Lower lobe of right lung (tissue), 2 donors: ENCODE data around the gene USP37. TPM values are rescaled to one million over a fixed set of nuclear protein-coding genes. Genes with fewer than 3 reads are reported as not detected.
A peak's percentile ranks its signal among the peaks of the same experiment; 100 is the strongest.

ENCODE experiments used
- ATAC-seq, 2 donors: fragments of 200-7000 bp; cut with Tn5 transposase; one replicate each; pipeline ENCODE4 v1.9.1; 2020 to 2022; ENCODE audit warnings: mild to moderate bottlenecking in 2 of 2, moderate library complexity in 2 of 2
- DNase-seq: peaks from one replicate; pipeline ENCODE4 v3.0.0-alpha.2; 2020
- H3K27ac ChIP-seq: fragments of 200-600 bp; one replicate; pipeline ENCODE4 v1.8.0; 2022
- H3K27me3 ChIP-seq: fragments of 200-600 bp; one replicate; pipeline ENCODE4 v1.8.0; 2022; ENCODE audit warnings: low read depth
- H3K36me3 ChIP-seq: fragments of 200-600 bp; one replicate; pipeline ENCODE4 v1.8.0; 2022; ENCODE audit warnings: mild to moderate bottlenecking
- H3K4me1 ChIP-seq: fragments of 200-600 bp; one replicate; pipeline ENCODE4 v1.8.0; 2022
- H3K4me3 ChIP-seq: fragments of 200-600 bp; one replicate; pipeline ENCODE4 v1.8.0; 2022; ENCODE audit warnings: mild to moderate bottlenecking
- H3K9me3 ChIP-seq: fragments of 200-600 bp; one replicate; pipeline ENCODE4 v1.8.0; 2022
- CTCF ChIP-seq: fragments of 200-600 bp; IDR thresholded peaks from one replicate; pipeline ENCODE4 v1.8.0; 2022; ENCODE audit warnings: antibody characterized with exemption, mild to moderate bottlenecking
- intact Hi-C: fragments of 100-400 bp; cut with DNase I; formaldehyde crosslinking; loops from one replicate; pipeline ENCODE4 v1.11.0; 2022
- total RNA-seq: library from RNA; stranded (reverse); fragmentation: NEBNext Ultra II Directional; extraction: Animal tissue kit (Norgen Biotek cat#: 25700); gene quantifications from one replicate; pipeline ENCODE4 v1.2.1, GENCODE V29; 2021
- donor health status: DM: no; HTN: yes; CAD: no; lungs with severe emphysema.

The USP37 gene
- total RNA-seq, 1 donor from 2014 or later: 13.2 TPM

- H3K36me3 ChIP-seq: peaks cover 38% of the 10 kb centered on the region
- no peaks in the 10 kb centered on the region for H3K9me3 ChIP-seq
- no peak overlapping the region for H3K27ac ChIP-seq
- H3K4me3 ChIP-seq: peak overlapping the region; percentile 94
- no peak for TF ChIP-seq CTCF
- no peaks in the 10 kb centered on the region for H3K27me3 ChIP-seq
- peaks cover 40% of the 10 kb centered on the region for H3K4me1 ChIP-seq
- intact Hi-C loops: no loop called here
- DNase-seq: no peak
- no peak for ATAC-seq
Observed at GRCh38 chr2:218570850-218571249, 2.7 kb upstream of the USP37 start.

- no peak for TF ChIP-seq CTCF
- no peak for ATAC-seq
- Histone ChIP-seq H3K4me3 (peak overlapping the region; percentile 94), H3K9me3 (no peaks in the 10 kb centered on the region), H3K27ac (peak overlapping the region; percentile 90), H3K36me3 (peaks cover 29% of the 10 kb centered on the region), H3K27me3 (no peaks in the 10 kb centered on the region), H3K4me1 (peaks cover 40% of the 10 kb centered on the region)
- intact Hi-C loops: no loop called here
- DNase-seq: no peak
Observed at GRCh38 chr2:218569661-218570500, 1.7 kb upstream of the USP37 start.

DNA sequence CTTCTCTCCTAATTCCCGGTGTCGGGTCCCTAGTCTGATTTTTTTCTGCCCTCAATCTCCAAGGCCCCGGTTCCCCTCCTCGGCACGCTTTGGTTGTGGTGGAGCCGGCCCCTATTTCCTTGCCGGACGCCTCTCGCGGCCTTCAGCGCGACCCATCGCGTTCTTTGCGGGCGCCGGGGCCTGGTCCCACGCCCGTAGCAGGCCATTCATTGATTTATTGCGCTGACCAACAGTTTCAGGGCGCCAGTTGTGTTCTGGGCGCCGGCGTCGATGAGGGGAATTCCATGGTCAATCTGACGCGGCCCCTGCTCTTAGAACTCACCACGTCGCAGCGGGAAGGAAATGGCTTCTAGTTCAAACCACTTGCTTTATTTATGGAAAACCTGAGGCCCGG lies 884 bp upstream of the USP37 start:
- peaks cover 40% of the 10 kb centered on the region for H3K4me1 ChIP-seq
- TF ChIP-seq CTCF: no peak

DNA sequence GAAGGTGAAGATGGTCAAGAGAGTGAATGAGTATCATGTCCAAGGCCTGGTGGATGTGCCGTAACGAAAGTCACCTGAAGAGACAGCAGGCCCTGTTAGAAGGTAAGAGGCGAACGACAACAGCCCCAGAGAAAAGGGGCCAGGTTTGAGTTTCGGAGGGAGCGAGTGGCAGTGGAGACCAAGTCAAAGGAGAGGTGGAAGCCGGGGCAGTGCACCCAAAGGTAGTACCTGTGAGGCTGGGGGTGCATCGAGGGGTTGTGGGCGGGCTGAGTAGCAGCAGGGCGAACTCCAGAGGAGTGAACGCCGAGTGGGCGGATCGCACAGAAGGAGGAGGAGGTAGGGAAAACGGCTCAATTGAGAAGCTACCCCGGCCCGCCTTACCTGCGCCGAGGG lies 358 bp downstream of the USP37 start:
- Histone ChIP-seq H3K36me3 (peaks cover 9% of the 10 kb centered on the region), H3K27ac (peak overlapping the region; percentile 90), H3K27me3 (no peaks in the 10 kb centered on the region), H3K4me1 (peaks cover 40% of the 10 kb centered on the region), H3K4me3 (peak overlapping the region; percentile 94), H3K9me3 (no peaks in the 10 kb centered on the region)
- ATAC-seq (peak; percentile 69 to 73), DNase-seq (no peak)
- intact Hi-C loops: no loop called here
- no peak for TF ChIP-seq CTCF

More for the DNA sequence above, 884 bp upstream of the USP37 start:
- Histone ChIP-seq H3K9me3 (no peaks in the 10 kb centered on the region), H3K36me3 (peaks cover 20% of the 10 kb centered on the region), H3K27ac (peak overlapping the region; percentile 90), H3K27me3 (no peaks in the 10 kb centered on the region), H3K4me3 (peak overlapping the region; percentile 94)
- ATAC-seq (peak; percentile 45 to 52), DNase-seq (peak; percentile 61)
- intact Hi-C loops: no loop called here

GRCh38 chr2:218566296-218566695 lies 1.9 kb downstream of the USP37 start:
- no peak for TF ChIP-seq CTCF
- ATAC-seq: no peak
- intact Hi-C loops: no loop called here
- no peak overlapping the region for H3K4me3 ChIP-seq
- no peak for DNase-seq
- H3K27ac ChIP-seq: no peak overlapping the region
- H3K36me3 ChIP-seq: peaks cover 12% of the 10 kb centered on the region
- H3K9me3 ChIP-seq: no peaks in the 10 kb centered on the region
- peaks cover 38% of the 10 kb centered on the region for H3K4me1 ChIP-seq
- no peaks in the 10 kb centered on the region for H3K27me3 ChIP-seq
